CD4-positive, alpha-beta T cell treated with Interferon gamma for 1 hour (primary cell): ENCODE measurements around the gene DDA1.

Experiments
- DNase-seq: peaks from one replicate; pipeline ENCODE4 v3.0.0-alpha.2; 2020

DDA1 gene

DNA sequence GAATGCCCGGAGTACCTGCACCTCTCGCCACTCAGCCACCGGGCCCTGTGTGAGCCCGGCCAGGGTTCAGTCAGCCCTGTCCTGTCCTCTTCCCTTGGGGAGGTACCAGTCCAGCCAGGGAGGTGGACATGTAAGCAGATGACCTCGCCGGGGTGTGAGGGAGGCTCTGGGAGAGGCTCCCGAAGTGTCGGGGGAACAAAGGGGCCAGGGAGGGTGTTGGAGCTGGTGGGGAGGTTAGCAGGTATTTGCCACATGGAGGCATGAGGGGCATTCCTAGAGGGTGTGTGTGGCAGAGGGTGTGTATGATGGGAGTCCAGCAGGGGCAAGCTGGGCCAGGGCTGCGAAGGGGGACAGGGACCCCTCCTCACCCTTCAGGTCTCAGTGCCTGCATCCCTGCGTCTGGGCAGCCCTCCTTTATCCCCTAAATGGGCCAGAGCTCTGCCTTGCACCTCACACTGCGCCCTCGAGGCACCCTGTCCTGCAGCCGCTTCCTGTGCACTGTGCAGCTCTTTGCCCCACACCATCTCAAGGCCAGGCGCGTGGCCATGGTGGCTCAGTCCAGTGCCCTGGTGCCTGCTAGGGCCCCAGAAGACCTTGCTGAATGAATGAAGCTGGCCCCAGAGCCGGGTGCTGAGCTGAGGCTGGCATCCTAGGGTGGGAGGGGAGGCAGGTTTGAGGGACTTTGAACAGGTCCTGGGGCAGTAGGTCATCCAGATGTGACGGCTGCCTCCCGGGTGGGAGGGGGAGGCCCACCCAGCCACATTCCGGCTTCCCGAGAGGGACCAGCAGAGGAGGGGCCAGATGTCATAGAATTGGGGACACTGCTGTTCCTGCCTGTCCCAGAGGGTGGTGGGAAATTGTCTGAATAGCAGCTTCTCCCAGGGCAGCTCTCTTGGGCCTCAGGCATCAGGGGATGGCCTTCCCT lies 3.1 kb downstream of the DDA1 start:
- DNase-seq: no peak

DNA sequence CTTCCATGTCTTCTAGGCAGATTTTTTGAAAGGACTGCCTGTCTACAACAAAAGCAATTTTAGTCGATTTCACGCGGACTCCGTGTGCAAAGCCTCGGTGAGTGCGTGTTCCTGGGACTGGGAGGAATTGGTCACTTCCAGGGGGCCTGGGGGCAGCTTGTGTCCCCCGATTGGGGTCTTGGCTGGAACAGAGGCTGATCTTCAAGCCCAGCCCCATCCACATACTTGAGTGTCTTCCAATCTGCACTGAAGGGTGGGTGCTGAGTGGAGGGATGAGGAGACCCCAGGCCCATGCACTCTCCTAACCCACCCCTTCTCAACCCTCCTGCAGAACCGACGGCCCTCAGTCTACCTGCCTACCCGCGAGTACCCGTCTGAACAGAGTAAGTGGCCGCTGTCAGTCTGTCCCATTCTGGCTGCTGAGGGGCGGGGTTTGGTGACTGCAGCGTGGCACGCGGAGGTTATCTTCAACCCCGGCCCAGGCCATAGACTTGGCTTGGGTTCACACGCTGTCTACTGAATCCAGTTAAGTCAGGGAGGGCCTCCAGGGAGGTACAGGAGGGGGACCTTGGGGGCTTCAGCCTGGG lies 4.7 kb downstream of the DDA1 start:
- no peak for DNase-seq

DNA sequence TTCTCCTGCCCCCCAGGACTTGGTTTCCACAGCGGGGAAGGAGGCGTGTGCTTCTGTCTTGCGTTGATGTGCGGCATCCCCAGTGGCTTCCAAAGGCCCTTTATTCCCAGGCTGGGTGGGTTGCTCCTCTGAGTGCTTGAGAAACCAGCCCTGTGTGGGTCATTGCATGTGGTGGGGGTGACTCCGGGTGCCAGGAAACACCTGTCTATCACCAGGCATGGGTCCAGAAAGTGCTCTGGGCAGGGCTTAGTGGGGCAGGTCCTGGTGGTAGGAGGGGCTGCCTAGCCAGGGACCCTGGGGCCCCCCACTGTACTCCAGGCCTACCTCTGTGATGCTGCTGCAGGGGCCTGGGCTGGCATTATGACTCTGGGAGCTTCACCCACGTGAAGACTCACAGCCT lies 9.6 kb downstream of the DDA1 start:
- no peak for DNase-seq

- no peak for DNase-seq
Measured at GRCh38 chr19:17319473-17320238, 10.3 kb downstream of the DDA1 start.

DNA sequence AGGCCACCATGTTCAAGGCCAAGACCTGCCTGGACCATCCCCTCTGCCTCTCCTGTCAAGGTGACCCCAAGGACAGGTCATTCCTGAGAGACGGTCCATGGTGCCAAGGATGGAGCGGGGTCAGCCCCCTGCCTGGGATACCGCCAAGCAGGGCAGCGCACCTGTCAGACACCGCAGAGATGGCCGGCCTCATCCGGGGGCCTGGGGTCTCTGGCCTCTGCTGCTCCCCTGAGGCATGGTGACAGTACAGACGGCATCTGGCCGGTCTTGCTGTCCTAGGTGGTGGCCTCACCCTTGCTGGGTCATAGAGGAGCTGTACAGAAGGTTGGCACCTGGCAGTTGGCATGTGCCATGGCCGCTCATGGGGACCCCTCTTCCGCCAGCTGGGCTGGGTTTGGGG lies 11.1 kb downstream of the DDA1 start:
- no peak for DNase-seq

GRCh38 chr19:17321655-17322489 lies 12.5 kb downstream of the DDA1 start:
- no peak for DNase-seq

- no peak for DNase-seq
Measured at GRCh38 chr19:17322854-17323253, 13.5 kb downstream of the DDA1 start.

GRCh38 chr19:17323300-17323963 lies 14.1 kb downstream of the DDA1 start:
- no peak for DNase-seq

DNA sequence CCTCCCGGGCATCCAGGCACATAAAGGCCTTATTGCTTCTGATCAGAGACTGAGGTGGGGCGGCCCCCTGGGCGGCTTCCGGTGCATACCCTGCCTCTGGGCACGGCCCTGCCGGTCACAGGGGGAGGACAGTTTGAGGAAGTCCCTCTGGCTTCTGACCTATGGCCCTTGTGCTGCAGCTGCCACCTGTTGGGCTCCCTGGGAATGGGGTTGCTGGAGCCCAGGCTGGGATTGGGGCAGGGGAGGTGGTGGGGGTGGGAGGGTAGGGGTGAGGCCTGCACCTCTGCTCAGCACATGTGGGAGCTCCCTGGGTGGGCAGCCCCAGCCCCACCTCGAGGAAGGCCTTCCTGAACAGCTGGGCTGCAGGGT lies 14.6 kb downstream of the DDA1 start:
- DNase-seq: no peak

DNA sequence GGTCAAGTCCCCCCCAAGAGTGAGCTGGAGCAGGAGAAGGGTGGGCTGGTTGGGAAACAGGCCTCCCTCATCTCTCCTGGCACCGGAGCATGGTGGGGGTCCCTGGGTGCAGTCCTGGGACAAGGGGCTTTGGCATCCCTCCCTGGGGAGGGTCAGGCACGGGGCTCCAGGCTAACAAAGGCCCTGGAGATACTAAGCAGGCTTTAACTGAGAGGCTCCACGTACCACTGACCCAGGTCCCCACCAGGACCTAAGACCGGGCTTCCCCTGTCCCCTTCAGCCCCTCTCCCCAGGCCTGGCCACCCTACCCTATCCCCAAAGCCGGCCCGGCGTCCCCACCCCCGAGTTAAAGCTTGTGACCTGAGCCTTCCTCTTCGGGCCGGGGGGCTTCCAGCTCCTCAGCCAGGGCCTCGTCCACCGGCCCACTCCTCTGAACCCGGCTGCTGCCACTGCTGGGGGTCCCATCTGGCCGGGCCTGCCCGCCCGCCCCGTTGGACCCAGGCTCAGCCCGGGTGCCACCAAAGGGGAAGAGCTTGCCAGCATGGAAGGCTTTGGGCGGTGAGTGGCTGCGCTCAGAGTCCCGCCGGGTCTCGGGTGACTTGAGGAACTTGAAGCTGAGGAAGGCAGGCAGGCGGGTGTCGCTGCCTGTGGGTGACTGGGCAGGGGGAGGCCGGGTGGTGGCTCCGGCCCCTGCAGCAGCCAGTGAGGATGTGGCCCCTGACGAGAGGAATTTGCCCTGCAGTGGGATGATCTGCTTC lies 15.2 kb downstream of the DDA1 start:
- DNase-seq: no peak

DNA sequence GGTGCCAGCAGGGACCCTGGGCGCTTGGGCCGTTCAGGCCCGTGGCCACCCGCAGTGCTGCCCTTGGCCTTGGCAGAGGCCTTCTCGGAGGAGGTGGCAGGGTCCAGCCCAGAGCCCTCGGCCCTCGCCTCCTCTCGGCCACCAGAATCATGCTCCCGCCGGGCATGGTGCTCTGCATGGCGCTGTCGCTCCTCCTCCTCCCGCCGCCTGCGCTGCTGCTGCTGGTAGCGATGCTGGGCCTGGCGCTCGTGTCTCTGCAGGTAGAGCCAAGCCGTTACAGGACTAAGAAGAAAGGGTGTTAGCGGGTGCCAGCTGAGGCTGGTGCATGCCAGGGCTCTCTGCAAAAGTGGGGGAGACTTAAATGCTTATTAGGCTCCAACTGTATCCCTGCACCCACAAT lies 15.8 kb downstream of the DDA1 start:
- no peak for DNase-seq

GRCh38 chr19:17325881-17326594 lies 16.7 kb downstream of the DDA1 start:
- DNase-seq: no peak

- DNase-seq: no peak
Measured at GRCh38 chr19:17326595-17326966, 17.2 kb downstream of the DDA1 start.

GRCh38 chr19:17327068-17327653 lies 17.8 kb downstream of the DDA1 start:
- no peak for DNase-seq

GRCh38 chr19:17327654-17328516 lies 18.5 kb downstream of the DDA1 start:
- DNase-seq: peak; percentile 60

- no peak for DNase-seq
Measured at GRCh38 chr19:17328517-17329365, 19.4 kb downstream of the DDA1 start.

- no peak for DNase-seq
Measured at GRCh38 chr19:17329366-17330261, 20.3 kb downstream of the DDA1 start.
